ENCODE results near the gene CMTM1.
A peak's percentile ranks its signal among the peaks of the same experiment; 100 is the strongest.

Gene CMTM1

GRCh38 chr16:66538910-66539309 is 27.3 kb upstream of the CMTM1 start:
- no peak for DNase-seq (ENCODE audit: low spot score)

GRCh38 chr16:66539623-66540469 is 26.4 kb upstream of the CMTM1 start:
- no peak for DNase-seq (ENCODE audit: low spot score)

DNA sequence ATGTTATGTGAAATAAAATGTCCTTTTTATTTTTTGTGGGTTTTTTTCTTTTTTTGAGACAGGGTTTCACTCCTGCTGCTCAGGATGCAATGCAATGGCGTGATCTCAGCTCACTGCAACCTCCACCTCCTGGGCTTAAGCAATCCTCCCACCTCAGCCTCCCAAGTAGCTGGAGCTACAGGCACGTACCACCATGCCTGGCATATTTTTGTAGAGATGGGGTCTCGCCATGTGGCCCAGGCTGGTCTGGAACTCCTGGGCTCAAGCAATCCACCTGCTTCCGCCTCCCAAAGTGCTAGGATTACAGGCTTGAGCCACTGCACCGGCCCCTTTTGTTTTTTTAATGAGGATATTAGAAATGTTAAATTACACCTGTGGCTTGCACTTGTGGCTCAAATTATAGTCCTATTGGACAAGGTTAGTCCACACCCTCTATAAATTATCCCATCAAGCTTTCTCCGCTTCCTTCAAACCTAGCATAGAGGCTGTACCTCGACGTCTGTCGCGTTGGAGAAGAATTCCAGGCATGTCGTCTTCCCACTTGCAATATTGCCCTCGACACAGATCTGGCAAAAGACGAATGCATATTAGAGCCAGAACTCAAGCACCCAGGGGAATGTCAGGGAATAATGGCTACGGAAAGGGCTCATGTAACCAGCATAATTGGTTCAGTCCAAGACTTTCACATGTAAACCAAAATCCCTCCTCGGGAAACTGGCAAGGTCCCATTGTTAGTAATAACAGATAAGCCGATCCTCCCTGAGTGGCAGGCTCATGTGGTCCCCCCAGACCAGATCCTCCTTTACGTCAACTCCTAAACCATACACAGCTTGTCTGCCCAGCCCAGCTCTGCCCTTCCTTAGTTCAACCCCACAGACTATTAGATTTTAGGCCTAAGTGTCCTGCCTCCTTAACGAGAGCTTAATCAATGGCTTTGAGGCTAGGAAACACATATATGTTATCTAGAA is 24.6 kb upstream of the CMTM1 start:
- no peak for DNase-seq (ENCODE audit: low spot score)

GRCh38 chr16:66542396-66542795 is 23.8 kb upstream of the CMTM1 start:
- no peak for DNase-seq (ENCODE audit: low spot score)

GRCh38 chr16:66543541-66543940 is 22.7 kb upstream of the CMTM1 start:
- DNase-seq (ENCODE audit: low spot score): no peak

DNA sequence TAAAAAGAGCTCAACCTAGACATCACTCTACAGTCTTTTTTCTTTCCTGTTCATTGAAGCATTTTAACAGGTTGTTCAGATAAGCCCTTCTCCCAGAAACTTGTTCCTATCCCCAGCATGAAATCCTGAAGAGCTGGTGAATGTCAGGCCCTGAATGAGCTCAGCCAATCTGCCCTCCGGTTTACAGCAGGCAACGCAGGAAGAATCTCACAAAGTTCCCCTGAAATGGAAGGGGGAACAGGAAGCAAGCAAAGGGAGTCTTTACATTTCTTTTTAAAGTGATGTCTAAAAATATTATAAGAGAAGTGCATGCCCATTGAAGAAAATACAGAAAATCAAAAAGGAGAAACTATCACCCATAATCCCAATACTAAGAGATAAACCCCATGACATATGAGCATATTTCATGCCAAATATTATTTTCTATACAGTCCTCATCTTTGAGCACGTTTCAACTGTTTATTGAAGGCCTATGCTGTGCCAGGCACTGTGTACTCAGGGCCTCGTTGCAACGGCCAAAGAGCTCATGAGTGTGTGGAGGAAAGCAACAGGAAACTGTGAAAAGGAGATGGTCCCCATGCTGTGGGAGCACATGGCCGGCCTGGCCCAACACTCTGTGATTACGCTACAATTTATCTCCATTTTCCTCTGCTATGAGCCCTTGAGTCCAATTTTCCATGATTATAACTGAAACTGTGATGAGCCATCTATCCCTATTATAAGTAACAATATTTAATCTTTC is 22.1 kb upstream of the CMTM1 start:
- DNase-seq (ENCODE audit: low spot score): no peak

GRCh38 chr16:66547101-66547989 is 18.9 kb upstream of the CMTM1 start:
- no peak for DNase-seq (ENCODE audit: low spot score)

DNA sequence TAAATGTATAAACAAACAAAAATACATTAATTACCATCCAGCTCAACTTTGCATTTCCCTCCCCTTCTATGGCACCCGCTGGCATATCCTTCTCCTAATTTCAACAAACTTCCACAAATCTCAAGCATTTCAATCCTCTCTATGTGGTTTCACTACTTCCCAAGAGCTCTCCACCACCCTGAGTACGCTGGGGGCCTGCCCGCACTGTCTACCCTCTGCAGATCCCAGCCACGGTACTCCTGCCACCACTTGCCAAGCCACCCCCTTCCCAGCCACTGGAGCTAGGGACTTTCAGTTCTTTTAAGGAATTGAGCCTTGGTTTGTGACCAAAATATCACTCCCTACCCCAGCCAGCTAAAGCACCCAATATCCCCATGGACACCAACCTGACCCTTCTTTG is 18.2 kb upstream of the CMTM1 start:
- DNase-seq (ENCODE audit: low spot score): no peak

- no peak for DNase-seq (ENCODE audit: low spot score)
Measured at GRCh38 chr16:66548868-66549267, 17.4 kb upstream of the CMTM1 start.

DNA sequence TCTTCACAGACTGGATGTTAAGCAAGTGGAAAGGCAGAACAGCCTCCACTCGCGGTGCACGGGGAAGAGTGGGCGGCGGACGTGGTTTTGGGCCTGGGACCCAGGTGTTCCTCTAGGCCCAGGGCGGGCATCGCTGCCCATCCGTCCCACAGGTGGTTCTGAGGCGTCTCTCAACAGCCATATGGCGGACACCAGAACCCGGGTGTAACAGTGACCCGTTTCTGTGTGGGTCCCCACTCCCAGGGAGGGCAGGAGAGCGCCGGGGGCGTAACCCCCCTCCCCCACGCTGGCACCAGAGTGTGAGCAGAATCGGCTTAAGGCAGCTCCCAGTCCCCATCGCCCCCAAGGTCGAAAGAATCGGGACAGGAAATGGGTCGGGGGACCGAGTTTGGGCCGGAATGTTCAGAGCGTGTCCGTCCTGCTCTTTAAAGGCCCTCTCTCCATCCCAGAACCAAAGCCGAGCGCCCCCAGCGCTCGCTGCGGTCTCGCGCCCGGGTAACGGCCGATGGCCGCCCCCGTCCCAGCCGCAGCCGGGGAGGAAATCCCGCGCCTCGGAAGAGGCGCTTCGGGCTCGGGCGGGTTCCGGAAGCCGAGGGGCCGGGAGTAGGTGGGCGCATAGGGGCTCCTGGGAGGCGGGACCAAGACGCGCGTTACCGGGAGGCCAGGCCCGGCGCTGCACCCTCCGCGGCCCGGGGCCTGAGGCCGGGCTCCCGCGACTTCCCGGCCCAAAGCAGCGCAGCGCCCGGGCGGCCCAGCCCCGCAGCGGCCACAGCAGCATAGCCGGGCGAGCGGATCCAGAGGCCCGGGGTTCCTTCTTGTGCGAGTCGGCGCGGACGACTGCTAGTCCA is 16.7 kb upstream of the CMTM1 start, which contains the start of gene TK2:
Gene TK2, minus strand, starts transcription at position 839 of the 848 bp plus-strand sequence. Its CDS starts 61 bp downstream, at position 778.
- DNase-seq (ENCODE audit: low spot score): peak; percentile 84

- DNase-seq (ENCODE audit: low spot score): peak; percentile 15
Measured at GRCh38 chr16:66551348-66551759, 14.9 kb upstream of the CMTM1 start.

DNA sequence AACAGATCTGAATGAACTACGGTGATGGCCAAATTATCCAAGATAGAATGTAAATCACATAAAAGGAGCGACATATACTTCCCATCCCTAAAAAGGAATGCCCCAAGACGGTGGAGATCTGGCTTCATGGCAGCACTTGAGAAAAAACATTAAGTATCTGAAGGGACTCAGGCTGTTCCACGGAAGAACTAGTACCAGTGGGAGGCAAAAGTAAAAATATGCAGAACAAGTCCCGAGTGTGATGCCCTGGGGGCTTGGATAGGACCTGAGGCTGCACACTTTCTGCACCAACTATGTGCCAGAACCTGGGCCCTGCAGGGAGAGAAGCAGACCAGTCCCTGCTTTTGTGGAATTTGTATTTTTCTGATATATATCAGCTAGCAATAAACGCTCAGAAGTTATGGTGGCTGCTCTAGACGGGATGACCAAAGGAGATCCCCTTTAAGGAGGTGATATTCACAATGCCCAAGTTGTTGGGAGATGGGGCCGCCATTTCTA is 14.4 kb upstream of the CMTM1 start:
- no peak for DNase-seq (ENCODE audit: low spot score)

- DNase-seq (ENCODE audit: low spot score): peak; percentile 99
Measured at GRCh38 chr16:66552286-66553177, 13.7 kb upstream of the CMTM1 start, which contains the start of gene CKLF. TSS of gene CKLF (plus strand) at chr16:66552576. CDS start at chr16:66552716, 140 bp downstream.

- no peak for DNase-seq (ENCODE audit: low spot score)
Measured at GRCh38 chr16:66553223-66553622, 13.0 kb upstream of the CMTM1 start.

DNA sequence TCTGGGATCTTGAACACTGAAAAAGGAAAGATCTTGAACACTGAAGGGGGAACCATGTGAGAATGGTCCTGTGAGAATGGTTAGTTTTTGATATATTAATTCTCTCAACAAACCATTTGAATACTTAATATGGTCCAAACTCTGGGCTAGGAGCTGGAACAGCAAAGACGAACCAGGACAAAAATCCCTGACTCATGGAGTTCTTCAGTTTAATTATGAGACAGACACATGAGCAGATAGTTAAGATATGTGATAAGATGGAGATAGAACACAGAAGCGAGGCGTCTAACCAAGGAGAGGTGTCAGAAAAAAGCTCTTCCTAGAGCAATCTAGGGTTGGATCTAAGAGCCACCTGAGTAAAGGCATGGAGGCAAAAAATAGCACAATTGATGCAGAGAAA is 12.2 kb upstream of the CMTM1 start:
- no peak for DNase-seq (ENCODE audit: low spot score)

DNA sequence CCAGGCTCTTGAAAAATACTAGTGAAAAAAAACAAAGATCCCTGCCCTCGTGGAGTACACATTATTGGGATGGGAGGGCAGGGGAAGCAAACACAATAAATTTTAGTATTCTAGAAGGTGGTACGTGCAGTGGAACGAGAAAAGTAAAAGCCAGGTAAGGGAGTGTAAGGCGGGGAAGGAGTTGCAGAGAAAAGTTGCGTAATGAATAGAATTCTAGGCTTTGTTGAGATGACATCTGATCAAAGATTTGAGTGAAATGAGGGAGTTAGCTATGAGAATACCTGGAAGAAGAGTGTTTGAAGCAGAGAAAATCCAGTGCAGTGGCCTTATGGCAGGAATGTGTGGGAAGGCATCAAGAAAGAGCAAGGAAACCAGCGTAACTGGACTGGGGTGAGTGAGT is 11.7 kb upstream of the CMTM1 start:
- no peak for DNase-seq (ENCODE audit: low spot score)

DNA sequence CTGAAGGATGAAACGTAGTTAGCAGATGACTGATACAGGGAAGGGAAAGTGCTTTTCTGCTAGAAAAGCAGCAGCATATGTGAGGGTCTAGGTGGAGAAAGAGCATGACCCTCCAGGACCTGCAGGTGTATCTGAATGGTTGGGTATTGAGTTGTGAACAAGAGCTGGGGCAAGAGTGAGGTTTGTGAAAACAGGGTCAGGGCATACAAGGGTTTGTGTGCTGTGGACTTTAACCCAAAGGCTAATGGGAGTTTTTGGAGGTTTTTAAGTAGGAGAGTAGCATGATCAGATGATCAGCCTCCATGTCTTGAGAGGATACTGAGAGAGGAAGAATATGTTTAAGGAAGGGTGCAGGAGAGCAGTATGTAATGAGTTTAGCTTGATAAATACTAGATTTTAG is 6.1 kb upstream of the CMTM1 start:
- no peak for DNase-seq (ENCODE audit: low spot score)

DNA sequence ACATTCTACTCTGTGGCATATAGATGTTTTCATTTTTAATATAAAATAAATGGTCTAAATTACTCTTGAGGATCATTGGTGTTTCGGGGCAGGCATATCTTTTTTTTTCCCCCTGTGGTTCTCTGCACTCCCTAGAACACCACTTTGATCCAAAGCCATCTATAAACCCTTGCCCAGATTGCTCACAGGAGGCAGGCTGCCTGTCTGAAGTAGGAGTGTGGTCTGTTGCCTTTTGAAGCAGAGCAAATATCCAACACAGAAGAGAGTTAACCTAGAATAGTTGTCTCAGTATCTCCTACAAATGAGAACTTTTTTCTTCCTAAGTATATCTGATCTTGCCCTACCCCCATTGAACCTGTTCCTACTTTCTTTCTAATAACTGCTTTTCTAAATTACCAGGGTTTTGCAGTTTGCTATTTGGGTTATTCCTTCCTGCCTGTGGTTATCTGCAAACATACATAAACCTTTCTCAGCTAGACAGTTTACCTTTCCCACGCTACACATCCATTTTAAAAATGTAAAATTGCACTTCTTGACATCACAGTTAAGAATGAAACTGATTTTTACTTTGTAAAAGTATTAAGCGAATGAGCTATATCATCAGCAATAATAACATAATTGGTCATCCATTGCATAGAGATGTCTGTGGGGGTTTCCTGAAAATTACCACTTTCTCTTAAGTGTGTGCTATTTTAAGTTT is 4.7 kb upstream of the CMTM1 start:
- DNase-seq (ENCODE audit: low spot score): no peak

All from AG08395 (cell line).